Endothelial cell of umbilical vein (primary cell): ENCODE data around the gene PAPLN. TPM values are rescaled to one million over a fixed set of nuclear protein-coding genes. Genes with fewer than 3 reads are reported as not detected.

Experiments
- BruUV-seq: library from RNA; stranded (reverse); fragments of 400-500 nt; replicated peaks from 2 replicates; lab custom pipeline; 2021; lab: Mats Ljungman, UMichigan
- CTCF ChIA-PET: fragments of 300-600, 350-600 bp; sonication (Branson Sonifier 250); formaldehyde crosslinking; loops from one replicate; lab custom pipeline; 2021; ENCODE audit warnings: antibody characterized with exemption, inconsistent platforms; lab: Charles Lee
- POLR2A ChIA-PET: fragments of 300-600, 350-600 bp; sonication (Branson Sonifier 250); formaldehyde crosslinking; loops from one replicate; lab custom pipeline; 2021; ENCODE audit warnings: antibody characterized with exemption, inconsistent platforms; lab: Charles Lee
- DNase-seq: peaks from one replicate; pipeline ENCODE4 v3.0.0-alpha.2; 2011; ENCODE audit warnings: low read depth, low spot score
- FAIRE-seq: peaks from 2 replicates; lab custom pipeline; 2011; peaks lifted over from hg19 to GRCh38; lab: Jason Lieb, UNC
- H2AFZ ChIP-seq: 2 replicates; pipeline ENCODE4 v1.6.0; 2012; ENCODE audit warnings: low read depth, low read length, control low read depth, inconsistent platforms
- H3K27ac ChIP-seq: 2 replicates; pipeline ENCODE4 v1.5.1; 2011; ENCODE audit warnings: low read depth, mild to moderate bottlenecking, control low read depth, low read length, moderate library complexity; ENCODE audit not compliant: insufficient read depth
- H3K27me3 ChIP-seq, 2 experiments: 2 replicates each; pipeline versions ENCODE4 v1.6.0 to v1.6.1; 2011; ENCODE audit warnings: low read length in 2 of 2, mixed read lengths in 1 of 2; ENCODE audit not compliant: control insufficient read depth in 2 of 2, insufficient read depth in 2 of 2
- H3K36me3 ChIP-seq, 2 experiments: 2 replicates in 1 of 2; 3 replicates in 1 of 2; pipeline ENCODE4 v1.5.1; 2011; ENCODE audit warnings: low read length in 2 of 2, mild to moderate bottlenecking in 1 of 2, moderate library complexity in 1 of 2; ENCODE audit not compliant: control insufficient read depth in 2 of 2, insufficient read depth in 2 of 2; ENCODE audit errors: extremely low read depth in 1 of 2
- H3K4me1 ChIP-seq: 3 replicates; pipeline ENCODE4 v1.5.1; 2011; ENCODE audit warnings: mild to moderate bottlenecking, low read length; ENCODE audit not compliant: control insufficient read depth, insufficient read depth; ENCODE audit errors: extremely low read depth
- H3K4me2 ChIP-seq: 2 replicates; pipeline ENCODE4 v1.6.1; 2011; ENCODE audit warnings: low read length, control low read depth, mixed read lengths; ENCODE audit not compliant: insufficient read depth
- H3K4me3 ChIP-seq, 3 experiments: fragments of 200-600 bp in 1 of 3; sonication (generic), shearing (Covaris generic) in 1 of 3; replicated peaks in 1 of 3; 2 replicates each; pipeline ENCODE4 v1.5.1; 2011 to 2016; ENCODE audit warnings: control low read depth in 3 of 3, low read length in 3 of 3, mild to moderate bottlenecking in 2 of 3, inconsistent platforms in 1 of 3, low read depth in 1 of 3, moderate library complexity in 1 of 3; ENCODE audit not compliant: insufficient read depth in 1 of 3
- H3K79me2 ChIP-seq: 2 replicates; pipeline ENCODE4 v1.6.0; 2012; ENCODE audit warnings: low read length, inconsistent platforms; ENCODE audit not compliant: control insufficient read depth, insufficient read depth
- H3K9ac ChIP-seq: replicated peaks from 2 replicates; pipeline ENCODE3; 2011; ENCODE audit warnings: low read length, control low read depth; ENCODE audit not compliant: insufficient read depth; ENCODE audit errors: extremely low read depth
- H3K9me1 ChIP-seq: replicated peaks from 3 replicates; pipeline ENCODE4 v1.6.0; 2011; ENCODE audit warnings: mild to moderate bottlenecking, low read length; ENCODE audit not compliant: control insufficient read depth, insufficient read depth; ENCODE audit errors: extremely low read depth
- H3K9me3 ChIP-seq: replicated peaks from 2 replicates; pipeline ENCODE4 v1.5.1; 2012; ENCODE audit warnings: low read length, inconsistent platforms; ENCODE audit not compliant: control insufficient read depth, insufficient read depth
- H4K20me1 ChIP-seq: replicated peaks from 2 replicates; pipeline ENCODE3; 2011; ENCODE audit warnings: mild to moderate bottlenecking, low read length; ENCODE audit not compliant: control insufficient read depth, insufficient read depth; ENCODE audit errors: extremely low read depth
- EZH2 ChIP-seq: IDR thresholded peaks from 2 replicates; pipeline ENCODE4 v1.6.1; 2012; ENCODE audit warnings: borderline replicate concordance, low read depth, mild to moderate bottlenecking, moderate library complexity, low read length, inconsistent platforms; ENCODE audit not compliant: severe bottlenecking
- JUN ChIP-seq: IDR thresholded peaks from 2 replicates; pipeline ENCODE4 v1.6.1; 2011; ENCODE audit warnings: borderline replicate concordance, low read depth; ENCODE audit not compliant: insufficient read length, insufficient read depth
- POLR2A ChIP-seq: IDR thresholded peaks from 2 replicates; pipeline ENCODE4 v1.6.1; 2012; ENCODE audit warnings: low read depth, mild to moderate bottlenecking, control low read depth, low read length
- POLR2AphosphoS5 ChIP-seq: IDR thresholded peaks from 2 replicates; pipeline ENCODE4 v1.6.1; 2012; ENCODE audit warnings: low read depth, mild to moderate bottlenecking, control low read depth, low read length, moderate library complexity; ENCODE audit not compliant: insufficient read depth
- dilution Hi-C: fragments of 300-500 bp; cut with MboI; formaldehyde crosslinking; loops from one replicate; pipeline ENCODE4 v1.15.0; 2019; ENCODE audit warnings: low sequenced_read_pairs; ENCODE audit not compliant: extremely low pct_ligation_motif_present
- intact Hi-C: fragments of 100-400 bp; cut with micrococcal nuclease; formaldehyde crosslinking; loops from one replicate; pipeline ENCODE4 v1.10.0; 2022
- polyA plus RNA-seq, 4 experiments: library from polyadenylated mRNA; depleted of rRNA in 3 of 4; stranded (reverse) in 3 of 4; unstranded in 1 of 4; fragments of >200 nt; gene quantifications; 2 replicates each; pipeline versions ENCODE4 v1.2.1 to v1.2.3, GENCODE V29; 2011 to 2012; ENCODE audit warnings: missing spikeins in 1 of 4
- total RNA-seq: library from RNA; stranded (reverse); gene quantifications from 2 replicates; pipeline ENCODE4 v1.2.3, GENCODE V29; 2021
- TF ChIP-seq, protein P1 (sequence below), 2 donors: IDR thresholded peaks; 1 replicate in 1 of 2; 2 replicates in 1 of 2; pipeline ENCODE4 v1.5.1; 2011; ENCODE audit warnings: low read length in 2 of 2, mild to moderate bottlenecking in 2 of 2, moderate library complexity in 2 of 2, control low read depth in 1 of 2, inconsistent platforms in 1 of 2, low read depth in 1 of 2; ENCODE audit not compliant: insufficient read depth in 1 of 2; ENCODE audit errors: extremely low read depth in 1 of 2
- TF ChIP-seq, protein P2 (sequence below): IDR thresholded peaks from 2 replicates; pipeline ENCODE4 v1.6.1; 2011; ENCODE audit not compliant: insufficient read depth, insufficient read length

Gene PAPLN
- total and polyA plus RNA-seq, 2 donors (not counting 3 experiments of a cell fraction or from before 2014, with no cell fraction given): 5.5 to 6.4 TPM

DNA sequence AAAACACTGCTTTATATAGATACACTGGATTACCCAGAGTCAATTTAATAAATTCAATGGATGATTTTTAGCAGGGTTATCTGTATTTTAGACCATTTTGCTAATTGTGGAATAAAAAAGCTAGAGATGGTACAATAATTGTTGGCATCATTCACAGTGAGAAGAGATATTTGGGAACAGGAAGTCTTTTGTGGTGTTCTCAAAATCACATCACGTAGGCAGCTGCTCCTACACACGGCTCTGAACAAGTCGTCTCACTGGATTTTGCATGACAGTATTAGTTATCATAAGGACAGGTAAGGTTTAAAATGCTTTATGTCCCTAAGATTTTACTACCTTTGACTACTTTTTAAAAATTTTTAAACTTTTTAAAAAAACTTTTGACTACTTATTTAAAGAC is 52.0 kb downstream of the PAPLN start:
- Histone ChIP-seq H4K20me1 (no peaks in the 10 kb centered on the region), H3K27ac (no peak overlapping the region), H3K9ac (no peak overlapping the region), H2AFZ (no peak overlapping the region), H3K4me1 (peaks cover 3% of the 10 kb centered on the region), H3K4me2 (no peak overlapping the region), H3K36me3 (peaks cover 5 to 14% of the 10 kb centered on the region in 2 experiments), H3K79me2 (no peaks in the 10 kb centered on the region), H3K9me1 (no peaks in the 10 kb centered on the region), H3K4me3 (no peak overlapping the region), H3K27me3 (no peaks in the 10 kb centered on the region), H3K9me3 (no peaks in the 10 kb centered on the region)
- CTCF ChIA-PET: interaction anchor here (1.0 kb wide), 1 partner anchor 116 kb away, joined by 3 read pairs; no protein-coding TSS in a partner anchor
- dilution Hi-C loops (loop anchor here (25.0 kb wide), 1 partner anchor 173 kb away; the partner anchor contains the start of gene NUMB), intact Hi-C loops (no loop called here)
- TF ChIP-seq, protein P1, sequence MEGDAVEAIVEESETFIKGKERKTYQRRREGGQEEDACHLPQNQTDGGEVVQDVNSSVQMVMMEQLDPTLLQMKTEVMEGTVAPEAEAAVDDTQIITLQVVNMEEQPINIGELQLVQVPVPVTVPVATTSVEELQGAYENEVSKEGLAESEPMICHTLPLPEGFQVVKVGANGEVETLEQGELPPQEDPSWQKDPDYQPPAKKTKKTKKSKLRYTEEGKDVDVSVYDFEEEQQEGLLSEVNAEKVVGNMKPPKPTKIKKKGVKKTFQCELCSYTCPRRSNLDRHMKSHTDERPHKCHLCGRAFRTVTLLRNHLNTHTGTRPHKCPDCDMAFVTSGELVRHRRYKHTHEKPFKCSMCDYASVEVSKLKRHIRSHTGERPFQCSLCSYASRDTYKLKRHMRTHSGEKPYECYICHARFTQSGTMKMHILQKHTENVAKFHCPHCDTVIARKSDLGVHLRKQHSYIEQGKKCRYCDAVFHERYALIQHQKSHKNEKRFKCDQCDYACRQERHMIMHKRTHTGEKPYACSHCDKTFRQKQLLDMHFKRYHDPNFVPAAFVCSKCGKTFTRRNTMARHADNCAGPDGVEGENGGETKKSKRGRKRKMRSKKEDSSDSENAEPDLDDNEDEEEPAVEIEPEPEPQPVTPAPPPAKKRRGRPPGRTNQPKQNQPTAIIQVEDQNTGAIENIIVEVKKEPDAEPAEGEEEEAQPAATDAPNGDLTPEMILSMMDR (IDR thresholded peaks at IDR 0.05; ENCODE audit: extremely low read depth in 1 of 2, insufficient read depth in 1 of 2, low read depth in 1 of 2, low read length in 2 of 2): no peak
- TF ChIP-seq JUN (no peak), EZH2 (no peak), POLR2A (no peak), POLR2AphosphoS5 (no peak)
- TF ChIP-seq, protein P2, sequence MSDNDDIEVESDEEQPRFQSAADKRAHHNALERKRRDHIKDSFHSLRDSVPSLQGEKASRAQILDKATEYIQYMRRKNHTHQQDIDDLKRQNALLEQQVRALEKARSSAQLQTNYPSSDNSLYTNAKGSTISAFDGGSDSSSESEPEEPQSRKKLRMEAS: no peak
- no peak for DNase-seq
- no peak for FAIRE-seq
- POLR2A ChIA-PET: no interaction called here
- BruUV-seq: no TSS peak
